ENCODE results near the gene MYO5B.

Gene MYO5B

GRCh38 chr18:50004013-50004412, 190.9 kb downstream of the MYO5B start:
- DNase-seq = no peak

DNA sequence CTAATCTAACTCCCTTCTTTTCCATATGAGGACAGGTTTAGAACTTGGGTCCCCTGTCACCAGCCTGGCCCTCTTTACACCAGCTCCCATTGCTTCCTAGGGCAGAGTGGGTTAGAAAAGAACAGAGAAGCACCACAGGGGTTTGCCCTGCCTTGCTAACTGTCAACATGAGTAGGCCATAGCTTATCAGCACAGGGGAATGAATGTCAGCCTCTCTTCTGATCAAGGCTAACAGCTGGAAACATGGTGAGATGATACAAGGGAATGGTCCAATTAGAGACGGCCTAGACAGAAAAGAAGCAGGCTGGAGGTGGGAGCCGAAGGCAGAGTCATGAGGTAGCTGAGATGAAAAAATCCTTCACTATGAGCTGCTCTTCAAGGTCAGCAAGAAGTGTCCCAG, 192.2 kb downstream of the MYO5B start:
- no peak for DNase-seq

DNA sequence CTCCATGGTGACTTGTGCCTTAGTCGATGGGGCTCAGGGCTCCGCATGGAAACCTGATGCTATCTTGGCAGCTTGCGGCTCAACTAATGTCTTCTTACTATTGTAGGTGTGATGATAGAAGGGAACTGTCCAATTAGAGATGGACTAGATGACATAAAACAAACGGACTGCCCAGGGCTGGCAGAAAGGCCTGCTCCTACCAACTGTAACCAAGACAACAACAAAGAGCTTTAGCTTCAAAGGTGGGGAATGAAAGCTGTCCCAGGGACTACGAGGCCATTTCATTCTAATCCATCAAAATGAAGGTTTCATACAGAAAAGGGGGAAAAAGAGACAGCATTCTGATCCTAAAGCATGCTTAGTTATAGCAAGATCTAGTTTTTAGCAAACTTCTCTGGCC, 194.7 kb downstream of the MYO5B start:
- no peak for DNase-seq

DNA sequence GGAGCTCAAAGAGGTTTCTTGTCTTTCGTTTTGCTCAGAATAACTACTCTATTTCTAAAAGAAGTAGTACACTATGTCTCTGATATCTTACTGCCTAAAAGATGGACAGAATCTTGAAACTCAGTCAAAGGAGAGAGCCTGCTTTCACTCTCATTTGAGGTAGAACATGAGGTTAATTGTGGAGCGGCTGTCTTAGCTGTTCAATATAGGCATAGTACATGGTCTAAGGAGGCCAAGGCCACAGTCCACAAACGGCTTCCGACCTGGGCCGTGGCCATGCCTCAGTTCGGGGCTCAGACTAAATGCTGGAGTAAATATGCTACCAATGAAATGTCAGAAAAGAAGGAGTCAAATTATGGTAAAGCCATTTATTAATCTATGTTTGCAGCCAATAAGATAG, 195.8 kb downstream of the MYO5B start:
- no peak for DNase-seq

DNA sequence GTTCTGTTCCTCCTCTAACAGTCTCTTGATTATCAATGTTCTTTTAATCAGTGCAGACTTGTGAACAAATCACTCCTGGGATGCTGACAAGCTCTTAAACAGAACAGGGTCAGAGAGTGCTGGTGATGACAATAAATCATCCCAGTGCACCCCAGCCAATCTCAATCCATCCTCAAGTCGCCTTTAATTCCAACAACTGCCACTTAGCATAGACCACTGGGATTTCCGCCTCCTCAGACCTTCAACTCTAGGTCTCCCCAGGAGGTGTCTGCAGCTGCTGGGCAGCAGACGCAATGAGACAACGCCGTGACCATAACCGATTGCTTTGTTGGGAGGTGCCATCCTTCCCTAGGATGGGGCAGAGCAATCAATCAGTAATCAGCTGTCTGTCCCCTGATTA, 197.4 kb downstream of the MYO5B start:
- DNase-seq = no peak

- DNase-seq = no peak
Measured at GRCh38 chr18:49994410-49994809, 200.5 kb downstream of the MYO5B start.

- no peak for DNase-seq
Measured at GRCh38 chr18:49993299-49993698, 201.6 kb downstream of the MYO5B start.

DNA sequence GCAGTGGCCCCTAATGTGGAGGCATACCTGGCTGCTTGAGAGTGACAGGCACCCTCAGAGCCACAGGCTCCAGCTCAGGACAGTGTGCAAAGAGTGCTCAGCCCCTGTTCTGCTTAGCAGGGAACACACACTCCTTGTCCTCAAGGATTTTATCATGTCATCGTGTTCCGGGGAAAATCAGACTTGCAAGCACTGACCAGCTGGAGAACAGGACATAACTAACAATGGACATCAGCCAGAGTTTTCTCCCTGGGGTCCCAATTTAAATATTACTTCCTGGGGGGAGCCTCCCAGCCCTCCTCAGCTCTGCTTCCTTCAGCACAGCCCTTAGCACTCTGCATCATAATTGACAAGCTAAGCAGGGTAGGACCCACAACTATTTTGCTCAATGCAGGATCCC, 206.2 kb downstream of the MYO5B start:
- DNase-seq = no peak

GRCh38 chr18:49988101-49988500, 206.8 kb downstream of the MYO5B start:
- DNase-seq = no peak

- no peak for DNase-seq
Measured at GRCh38 chr18:49985236-49985635, 209.7 kb downstream of the MYO5B start.

- DNase-seq = no peak
Measured at GRCh38 chr18:49980896-49981295, 214.1 kb downstream of the MYO5B start.

DNA sequence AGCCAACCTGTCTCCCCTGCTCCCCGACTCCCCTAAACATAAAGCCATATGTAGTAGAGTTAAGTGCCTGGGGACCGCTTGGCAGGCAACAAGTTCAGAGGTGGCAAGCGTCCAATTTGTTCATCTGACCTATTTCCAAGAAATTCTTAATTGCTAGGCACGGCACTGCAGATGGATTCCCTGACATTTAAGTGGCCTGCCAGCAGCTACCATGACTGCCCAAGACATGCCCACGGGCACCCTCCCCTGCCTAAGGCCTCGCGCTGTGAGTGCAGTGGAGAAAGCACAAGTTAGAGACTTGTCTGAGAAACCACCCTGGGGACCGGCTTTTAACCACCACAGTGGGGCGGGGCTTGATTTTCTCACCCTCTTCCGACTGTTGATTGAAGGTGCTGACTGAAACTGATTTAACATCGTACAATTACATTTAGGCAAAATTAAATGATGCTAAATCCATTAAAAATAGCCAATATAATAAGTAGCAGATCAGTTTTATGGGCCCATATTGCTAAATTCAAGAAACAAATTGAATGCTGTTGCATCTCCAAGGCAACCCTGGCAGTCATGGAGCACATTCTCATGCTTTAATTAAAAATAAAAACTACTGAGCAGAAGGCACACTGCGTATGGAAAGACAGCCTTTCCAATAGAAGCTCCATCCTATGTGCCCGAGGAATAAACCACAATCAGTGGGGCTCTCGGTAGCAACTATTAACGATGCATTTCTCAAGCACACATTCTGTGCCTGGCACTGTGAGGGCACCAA, 218.0 kb downstream of the MYO5B start:
- DNase-seq = no peak

GRCh38 chr18:49976001-49976400, 218.9 kb downstream of the MYO5B start:
- DNase-seq = no peak

- DNase-seq = no peak
Measured at GRCh38 chr18:49974079-49974478, 220.9 kb downstream of the MYO5B start.

- DNase-seq = no peak
Measured at GRCh38 chr18:49973592-49973991, 221.4 kb downstream of the MYO5B start.

DNA sequence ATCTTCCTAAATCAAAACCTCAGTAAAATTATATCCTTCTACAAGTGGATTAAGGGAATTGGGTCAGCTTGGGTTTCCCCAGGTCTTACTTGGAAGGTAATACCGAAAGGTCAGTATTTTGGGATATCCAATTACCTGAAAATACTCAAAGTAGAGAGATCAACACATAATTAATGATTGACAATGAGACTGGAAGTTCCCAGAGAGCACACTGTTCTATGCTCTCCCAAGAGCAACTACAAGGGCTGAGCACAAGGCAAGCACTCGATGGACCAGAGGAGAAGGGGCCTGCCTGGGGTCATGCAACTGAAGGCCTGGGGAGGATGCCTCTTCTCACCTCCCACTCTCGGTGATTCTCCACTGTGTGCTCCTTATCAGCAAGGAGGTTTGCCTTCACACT, 222.4 kb downstream of the MYO5B start:
- no peak for DNase-seq

DNA sequence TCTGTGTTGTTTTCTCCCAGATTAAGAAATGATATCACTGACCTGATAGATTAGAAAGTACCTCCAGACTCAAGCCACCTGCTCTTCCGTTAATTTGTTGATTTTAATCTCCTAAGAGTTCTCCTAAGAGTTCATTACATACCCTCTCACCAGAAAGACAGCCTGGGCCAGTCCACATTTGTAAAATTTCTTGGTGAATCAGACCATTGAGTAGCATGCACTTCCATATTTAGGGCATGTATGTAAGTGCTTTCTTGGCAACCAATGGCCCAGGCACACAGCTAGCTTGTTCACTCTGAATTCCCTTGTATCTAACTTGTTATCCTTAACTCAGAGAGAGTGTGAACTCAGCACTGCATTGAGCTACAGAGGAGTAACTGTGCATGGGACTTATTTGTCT, 223.5 kb downstream of the MYO5B start:
- no peak for DNase-seq

GRCh38 chr18:49970319-49970718, 224.6 kb downstream of the MYO5B start:
- no peak for DNase-seq

DNA sequence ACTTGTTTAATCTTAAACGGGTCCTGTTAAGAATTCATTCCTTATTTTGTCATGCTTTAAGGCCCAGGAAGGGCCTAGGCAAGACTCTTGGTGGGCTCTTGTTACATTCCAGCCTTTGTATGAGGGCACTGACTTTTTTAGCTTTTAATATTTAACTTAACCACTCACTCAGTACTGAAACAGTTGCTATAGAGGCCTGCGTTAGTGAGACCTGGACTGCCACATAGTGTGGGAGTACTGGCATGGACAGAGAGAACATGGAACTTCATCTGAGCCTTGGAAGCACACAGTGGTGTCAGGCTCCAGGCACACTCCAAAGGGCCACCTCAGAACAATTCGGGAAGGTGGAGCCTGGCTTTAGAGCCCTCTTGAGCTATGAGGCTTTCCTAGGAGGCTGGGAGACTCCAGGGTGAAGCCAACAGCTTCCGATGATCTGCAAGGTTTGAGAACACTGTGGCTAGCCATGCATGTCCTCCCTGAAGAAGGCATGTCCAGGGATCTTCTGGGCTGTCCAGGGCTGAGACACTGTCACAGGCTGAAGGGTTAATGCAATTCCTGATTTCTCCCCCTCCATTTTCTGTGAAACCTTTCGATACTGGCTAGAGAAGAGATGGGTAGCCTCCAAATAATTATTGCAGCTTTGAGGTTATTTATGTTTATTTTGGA, 226.2 kb downstream of the MYO5B start:
- no peak for DNase-seq

GRCh38 chr18:49967636-49968313, 227.2 kb downstream of the MYO5B start:
- no peak for DNase-seq

GRCh38 chr18:49967171-49967570, 227.8 kb downstream of the MYO5B start:
- DNase-seq = no peak

DNA sequence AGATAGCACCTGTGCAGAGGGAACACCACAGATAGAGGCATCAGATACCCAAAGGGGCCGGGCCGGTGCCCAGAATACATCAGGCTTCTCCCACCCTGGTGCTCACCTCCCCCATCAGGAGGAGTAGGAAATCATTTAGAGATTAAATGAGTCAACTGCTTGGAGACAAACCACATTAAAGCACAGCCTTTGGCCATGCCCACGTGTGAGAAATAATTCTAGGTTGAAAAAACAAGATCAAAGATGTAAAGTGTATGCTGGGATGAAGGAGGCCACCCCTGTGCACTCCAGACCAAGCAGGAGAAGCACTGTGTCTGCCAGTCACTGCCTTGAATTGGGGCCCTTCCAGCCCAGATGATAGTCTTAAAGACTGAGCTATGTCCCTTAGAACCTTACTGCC, 228.9 kb downstream of the MYO5B start:
- DNase-seq = no peak

- no peak for DNase-seq
Measured at GRCh38 chr18:49963217-49963616, 231.7 kb downstream of the MYO5B start.

- DNase-seq = no peak
Measured at GRCh38 chr18:49961271-49961670, 233.7 kb downstream of the MYO5B start.

Measured in fibroblast of upper back skin (primary cell).